OCI-LY1 (cell line): ENCODE measurements around the gene SH3PXD2A.

Source experiments
- H2AFZ ChIP-seq: fragments of 200-600 bp; sonication (generic), shearing (Covaris generic); 2 replicates; pipeline ENCODE4 v1.6.0; 2014; ENCODE audit warnings: antibody characterized with exemption, mild to moderate bottlenecking, low read length
- H3F3A ChIP-seq: fragments of 200-600 bp; sonication (generic), shearing (Covaris generic); 2 replicates; pipeline ENCODE4 v1.6.0; 2014; ENCODE audit warnings: mild to moderate bottlenecking, antibody characterized with exemption, low read length, moderate library complexity; ENCODE audit not compliant: insufficient read depth
- H3K27ac ChIP-seq: fragments of 200-600 bp; sonication (generic); 2 replicates; pipeline ENCODE4 v1.5.1; 2014; ENCODE audit warnings: low read length, mixed run types, mild to moderate bottlenecking, low read depth; ENCODE audit not compliant: poor library complexity, severe bottlenecking
- H3K27me3 ChIP-seq: fragments of 200-600 bp; sonication (generic); 2 replicates; pipeline ENCODE4 v1.6.0; 2014; ENCODE audit warnings: antibody characterized with exemption, mild to moderate bottlenecking, low read length, moderate library complexity; ENCODE audit not compliant: insufficient read depth
- H3K36me3 ChIP-seq: fragments of 200-600 bp; sonication (generic); 2 replicates; pipeline ENCODE4 v1.6.1; 2014; ENCODE audit warnings: mild to moderate bottlenecking, antibody characterized with exemption, low read length, moderate library complexity, mixed read lengths; ENCODE audit not compliant: insufficient read depth
- H3K4me1 ChIP-seq: fragments of 200-600 bp; sonication (generic); 2 replicates; pipeline ENCODE4 v1.5.1; 2014; ENCODE audit warnings: mild to moderate bottlenecking, low read length, moderate library complexity; ENCODE audit not compliant: insufficient read depth, severe bottlenecking
- H3K4me2 ChIP-seq: fragments of 200-600 bp; sonication (generic), shearing (Covaris generic); 2 replicates; pipeline ENCODE4 v1.6.1; 2014; ENCODE audit warnings: low read length
- H3K4me3 ChIP-seq: fragments of 200-600 bp; sonication (generic); 2 replicates; pipeline ENCODE4 v1.5.1; 2014; ENCODE audit warnings: low read length, low read depth, mild to moderate bottlenecking, mixed read lengths; ENCODE audit not compliant: poor library complexity, severe bottlenecking
- H3K79me2 ChIP-seq: fragments of 200-600 bp; shearing (Covaris generic); 2 replicates; pipeline ENCODE4 v1.6.1; 2016; ENCODE audit warnings: mixed run types, low read length, mixed read lengths; ENCODE audit not compliant: insufficient read depth
- H3K9ac ChIP-seq: fragments of 200-600 bp; sonication (generic), shearing (Covaris generic); 2 replicates; pipeline ENCODE4 v1.6.1; 2014; ENCODE audit warnings: mild to moderate bottlenecking, low read length, mixed read lengths
- H3K9me2 ChIP-seq: fragments of 200-600 bp; sonication (generic), shearing (Covaris generic); 2 replicates; pipeline ENCODE4 v1.6.1; 2014; ENCODE audit warnings: low read depth, mild to moderate bottlenecking, low read length, mixed read lengths
- H3K9me3 ChIP-seq: fragments of 200-600 bp; shearing (Covaris generic); 2 replicates; pipeline ENCODE4 v1.6.1; 2014; ENCODE audit warnings: low read length, mixed read lengths
- H4K20me1 ChIP-seq: fragments of 200-600 bp; sonication (generic), shearing (Covaris generic); 2 replicates; pipeline ENCODE4 v1.6.0; 2016; ENCODE audit warnings: mild to moderate bottlenecking, low read length; ENCODE audit not compliant: insufficient read depth
- CTCF ChIP-seq: fragments of 200-600 bp; sonication (generic), shearing (Covaris generic); IDR thresholded peaks from 2 replicates; pipeline ENCODE4 v1.5.1; 2017; ENCODE audit warnings: mild to moderate bottlenecking, antibody characterized with exemption, low read length, moderate library complexity, mixed read lengths
- EZH2 ChIP-seq: fragments of 200-600 bp; sonication (generic), shearing (Covaris generic); IDR thresholded peaks from 2 replicates; pipeline ENCODE4 v1.8.0; 2017; ENCODE audit warnings: borderline replicate concordance, mixed run types, mild to moderate bottlenecking, antibody characterized with exemption, low read length, moderate library complexity, mixed read lengths

The SH3PXD2A gene

GRCh38 chr10:103589074-103589630 is 266.2 kb downstream of the SH3PXD2A start:
- H3K9me2 ChIP-seq: no peaks in the 10 kb centered on the region
- no peaks in the 10 kb centered on the region for H4K20me1 ChIP-seq
- no peak overlapping the region for H3K9ac ChIP-seq
- no peaks in the 10 kb centered on the region for H3K36me3 ChIP-seq
- no peaks in the 10 kb centered on the region for H3K4me1 ChIP-seq
- no peak overlapping the region for H3K4me2 ChIP-seq
- H3F3A ChIP-seq: no peaks in the 10 kb centered on the region
- no peaks in the 10 kb centered on the region for H3K9me3 ChIP-seq
- H3K79me2 ChIP-seq: no peaks in the 10 kb centered on the region
- peaks cover 6% of the 10 kb centered on the region; the same call in 1 of the 2 replicates for H3K27me3 ChIP-seq
- TF ChIP-seq EZH2 (no peak), CTCF (no peak)
- H2AFZ ChIP-seq: no peak overlapping the region
- no peak overlapping the region for H3K27ac ChIP-seq
- no peak overlapping the region for H3K4me3 ChIP-seq

GRCh38 chr10:103587073-103587472 is 268.3 kb downstream of the SH3PXD2A start:
- no peaks in the 10 kb centered on the region for H4K20me1 ChIP-seq
- H3K9ac ChIP-seq: no peak overlapping the region
- H3K4me1 ChIP-seq: no peaks in the 10 kb centered on the region
- peaks cover 6% of the 10 kb centered on the region; the same call in 1 of the 2 replicates for H3K27me3 ChIP-seq
- no peak for TF ChIP-seq CTCF
- TF ChIP-seq EZH2: no peak
- H3K36me3 ChIP-seq: no peaks in the 10 kb centered on the region
- H3K9me3 ChIP-seq: no peaks in the 10 kb centered on the region
- no peaks in the 10 kb centered on the region for H3K79me2 ChIP-seq
- no peak overlapping the region for H3K4me3 ChIP-seq
- H3F3A ChIP-seq: no peaks in the 10 kb centered on the region
- H2AFZ ChIP-seq: no peak overlapping the region
- H3K9me2 ChIP-seq: no peaks in the 10 kb centered on the region
- no peak overlapping the region for H3K27ac ChIP-seq
- no peak overlapping the region for H3K4me2 ChIP-seq

- no peak overlapping the region for H2AFZ ChIP-seq
- H3K36me3 ChIP-seq: no peaks in the 10 kb centered on the region
- H3K9me3 ChIP-seq: no peaks in the 10 kb centered on the region
- no peaks in the 10 kb centered on the region for H3K4me1 ChIP-seq
- H3K27ac ChIP-seq: no peak overlapping the region
- H3K4me2 ChIP-seq: no peak overlapping the region
- TF ChIP-seq EZH2 (no peak), CTCF (no peak)
- no peaks in the 10 kb centered on the region; the same call in 1 of the 2 replicates for H3K27me3 ChIP-seq
- H3K9me2 ChIP-seq: no peaks in the 10 kb centered on the region
- H3F3A ChIP-seq: no peaks in the 10 kb centered on the region
- no peaks in the 10 kb centered on the region for H4K20me1 ChIP-seq
- H3K4me3 ChIP-seq: no peak overlapping the region
- H3K9ac ChIP-seq: no peak overlapping the region
- H3K79me2 ChIP-seq: no peaks in the 10 kb centered on the region
These were observed 270.4 kb downstream of the SH3PXD2A start for GRCh38 chr10:103585011-103585405.
